HEK293T (cell line): ENCODE results near the gene PLD5.
"Not testable (repeated sequence)": the region's sequence is repeated elsewhere in the genome, so short reads cannot be mapped to it uniquely, and the experiment has no call there.

ENCODE experiments used
- BHLHE40 ChIP-seq: fragments of 450-650 bp; IDR thresholded peaks from 2 replicates; pipeline ENCODE4 v1.6.1; 2016; ENCODE audit warnings: mild to moderate bottlenecking, moderate library complexity, borderline replicate concordance
- FOXA1 ChIP-seq: fragments of 450-650 bp; IDR thresholded peaks from 2 replicates; pipeline ENCODE4 v1.6.1; 2016; ENCODE audit warnings: mild to moderate bottlenecking

DNA sequence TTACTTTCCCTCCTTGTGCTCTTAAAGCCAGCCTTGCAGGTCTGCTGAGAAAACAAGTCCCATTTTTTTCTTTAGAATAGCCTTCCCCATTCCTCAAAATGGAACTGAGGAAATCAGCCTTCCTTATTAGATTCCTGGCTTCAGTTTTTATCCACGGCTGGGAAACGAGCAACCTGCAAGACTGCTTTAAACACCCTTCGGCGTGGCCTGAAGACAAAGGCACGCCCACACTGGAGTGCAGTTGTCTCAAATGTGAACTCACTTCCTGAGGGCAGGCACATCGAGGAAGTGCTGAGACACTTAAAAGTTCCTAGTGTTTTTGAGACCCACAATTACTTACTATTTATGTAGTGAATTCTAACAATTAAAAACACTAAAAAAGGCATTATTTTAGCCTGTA lies 148.4 kb downstream of the PLD5 start:
- TF ChIP-seq BHLHE40, FOXA1: not testable (repeated sequence)
